H1 (cell line): ENCODE measurements around the gene CCSER2.

Experiments
- SIN3A ChIP-seq, 2 experiments: IDR thresholded peaks in 1 of 2; conservative IDR thresholded peaks in 1 of 2; 2 replicates each; pipeline ENCODE4 v1.6.1; 2011 to 2012; ENCODE audit warnings: low read length in 2 of 2, improper control_type of control experiment in 1 of 2, low read depth in 1 of 2, mild to moderate bottlenecking in 1 of 2
- SUZ12 ChIP-seq: fragments of 200-600 bp; sonication (generic); IDR thresholded peaks from 2 replicates; pipeline ENCODE4 v1.6.1; 2012; ENCODE audit warnings: mild to moderate bottlenecking, inconsistent platforms, low read length, moderate library complexity, mixed read lengths
- TF ChIP-seq, protein P1 (sequence below): IDR thresholded peaks from 2 replicates; pipeline ENCODE4 v1.6.1; 2011; ENCODE audit warnings: low read length, improper control_type of control experiment
- TF ChIP-seq, protein P2 (sequence below), 3 experiments: IDR thresholded peaks; 1 replicate in 2 of 3; 2 replicates in 1 of 3; pipeline versions ENCODE4 v1.5.1 to v1.6.1; 2011; ENCODE audit warnings: low read length in 3 of 3, mild to moderate bottlenecking in 3 of 3, inconsistent platforms in 2 of 3, low read depth in 1 of 3, moderate library complexity in 1 of 3; ENCODE audit not compliant: insufficient read depth in 1 of 3; ENCODE audit errors: control extremely low read depth in 1 of 3
- TF ChIP-seq, protein P3 (sequence below): IDR thresholded peaks from 2 replicates; pipeline ENCODE4 v1.6.1; 2012; ENCODE audit warnings: inconsistent platforms

DNA sequence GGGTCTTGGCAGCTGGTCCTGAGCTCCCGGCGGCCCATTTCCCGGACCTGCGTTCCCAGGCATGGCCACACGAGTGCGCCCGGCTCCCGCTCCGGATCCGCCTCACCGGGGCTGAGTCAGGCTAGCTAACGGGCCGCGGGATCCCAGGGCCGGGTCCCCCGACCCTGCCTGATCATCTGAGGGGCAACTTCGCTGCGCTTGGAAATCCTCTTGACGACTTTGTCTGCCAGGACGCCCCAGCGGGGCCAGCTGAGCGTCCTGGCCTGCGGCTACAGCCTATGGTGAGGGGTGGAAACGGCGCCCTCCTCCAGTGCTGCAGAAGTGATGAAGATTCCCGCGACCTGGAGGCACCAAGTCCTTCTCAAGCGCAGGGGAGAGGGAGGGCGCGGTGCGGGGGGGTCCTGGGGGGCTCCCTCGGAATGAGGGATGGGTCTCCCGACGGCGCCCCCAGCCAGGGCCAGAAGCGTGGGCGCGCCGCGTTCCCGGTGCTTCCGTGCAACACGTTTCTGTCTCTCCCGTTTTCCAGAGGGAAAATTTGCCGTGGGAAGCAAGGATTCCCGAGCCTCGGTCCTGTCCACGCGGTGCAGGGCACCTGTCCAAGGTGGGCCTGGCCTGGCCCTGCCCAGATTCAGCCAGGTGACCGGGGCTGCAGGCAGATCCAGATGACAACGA is 212.4 kb downstream of the CCSER2 start:
- TF ChIP-seq SIN3A (conservative IDR thresholded peaks at IDR 0.05 in 1 of 2, IDR thresholded peaks at IDR 0.05 in 1 of 2; ENCODE audit: low read depth in 1 of 2, low read length in 2 of 2) (0 out of 4 replicates have a peak, but pooled peaks of 1 of the 2 experiments have one; percentile 5), SUZ12 (no peak)
- TF ChIP-seq, protein P1, sequence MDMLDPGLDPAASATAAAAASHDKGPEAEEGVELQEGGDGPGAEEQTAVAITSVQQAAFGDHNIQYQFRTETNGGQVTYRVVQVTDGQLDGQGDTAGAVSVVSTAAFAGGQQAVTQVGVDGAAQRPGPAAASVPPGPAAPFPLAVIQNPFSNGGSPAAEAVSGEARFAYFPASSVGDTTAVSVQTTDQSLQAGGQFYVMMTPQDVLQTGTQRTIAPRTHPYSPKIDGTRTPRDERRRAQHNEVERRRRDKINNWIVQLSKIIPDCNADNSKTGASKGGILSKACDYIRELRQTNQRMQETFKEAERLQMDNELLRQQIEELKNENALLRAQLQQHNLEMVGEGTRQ, result no peak
- TF ChIP-seq, protein P2, sequence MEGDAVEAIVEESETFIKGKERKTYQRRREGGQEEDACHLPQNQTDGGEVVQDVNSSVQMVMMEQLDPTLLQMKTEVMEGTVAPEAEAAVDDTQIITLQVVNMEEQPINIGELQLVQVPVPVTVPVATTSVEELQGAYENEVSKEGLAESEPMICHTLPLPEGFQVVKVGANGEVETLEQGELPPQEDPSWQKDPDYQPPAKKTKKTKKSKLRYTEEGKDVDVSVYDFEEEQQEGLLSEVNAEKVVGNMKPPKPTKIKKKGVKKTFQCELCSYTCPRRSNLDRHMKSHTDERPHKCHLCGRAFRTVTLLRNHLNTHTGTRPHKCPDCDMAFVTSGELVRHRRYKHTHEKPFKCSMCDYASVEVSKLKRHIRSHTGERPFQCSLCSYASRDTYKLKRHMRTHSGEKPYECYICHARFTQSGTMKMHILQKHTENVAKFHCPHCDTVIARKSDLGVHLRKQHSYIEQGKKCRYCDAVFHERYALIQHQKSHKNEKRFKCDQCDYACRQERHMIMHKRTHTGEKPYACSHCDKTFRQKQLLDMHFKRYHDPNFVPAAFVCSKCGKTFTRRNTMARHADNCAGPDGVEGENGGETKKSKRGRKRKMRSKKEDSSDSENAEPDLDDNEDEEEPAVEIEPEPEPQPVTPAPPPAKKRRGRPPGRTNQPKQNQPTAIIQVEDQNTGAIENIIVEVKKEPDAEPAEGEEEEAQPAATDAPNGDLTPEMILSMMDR (IDR thresholded peaks at IDR 0.05; ENCODE audit: control extremely low read depth in 1 of 3, insufficient read depth in 1 of 3, low read depth in 1 of 3, low read length in 3 of 3), result peak; percentile 82 to 94 (median 87)
- TF ChIP-seq, protein P3, sequence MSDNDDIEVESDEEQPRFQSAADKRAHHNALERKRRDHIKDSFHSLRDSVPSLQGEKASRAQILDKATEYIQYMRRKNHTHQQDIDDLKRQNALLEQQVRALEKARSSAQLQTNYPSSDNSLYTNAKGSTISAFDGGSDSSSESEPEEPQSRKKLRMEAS, result no peak; the same call in 1 of the 2 replicates
